Transverse colon (tissue), 4 donors: Measurements from ENCODE around the gene NCAPD2. TPM values are rescaled to one million over a fixed set of nuclear protein-coding genes. Genes with fewer than 3 reads are reported as not detected.
A peak's percentile ranks its signal among the peaks of the same experiment; 100 is the strongest.

ENCODE experiments used
- DNase-seq: peaks from one replicate; pipeline ENCODE4 v3.0.0-alpha.2; 2019
- H3K27ac ChIP-seq, 4 donors: fragments of 200-600 bp; sonication (generic); 2 replicates each; pipeline ENCODE4 v1.5.1; 2016 to 2018; ENCODE audit warnings: inconsistent platforms in 4 of 4
- H3K27me3 ChIP-seq: fragments of 200-600 bp; sonication (generic); 2 replicates; pipeline ENCODE4 v1.5.1; 2017; ENCODE audit warnings: inconsistent platforms
- H3K36me3 ChIP-seq, 4 donors: fragments of 200-600 bp; sonication (generic); 2 replicates each; pipeline ENCODE4 v1.5.1; 2017 to 2019; ENCODE audit warnings: inconsistent platforms in 4 of 4
- H3K4me1 ChIP-seq, 4 donors: fragments of 200-600 bp; sonication (generic); 2 replicates each; pipeline ENCODE4 v1.5.1; 2017 to 2020; ENCODE audit warnings: inconsistent platforms in 4 of 4
- H3K4me3 ChIP-seq, 4 donors: fragments of 200-600 bp; sonication (generic); 1 replicate in 1 of 4; 2 replicates in 3 of 4; pipeline versions ENCODE4 v1.5.1 to v1.6.1; 2017 to 2019; ENCODE audit warnings: inconsistent platforms in 4 of 4
- H3K9me3 ChIP-seq, 2 donors: fragments of 200-600 bp; sonication (generic); 2 replicates each; pipeline ENCODE4 v1.5.1; 2017 to 2019; ENCODE audit warnings: inconsistent platforms in 2 of 2
- EP300 ChIP-seq: sonication (generic); formaldehyde crosslinking; IDR thresholded peaks from one replicate; pipeline ENCODE4 v1.6.1; 2017; ENCODE audit warnings: antibody characterized with exemption, low read depth
- POLR2A ChIP-seq: fragments of 450-650 bp; IDR thresholded peaks from one replicate; pipeline ENCODE4 v1.6.1; 2016; ENCODE audit warnings: antibody characterized with exemption, mild to moderate bottlenecking, moderate library complexity
- POLR2AphosphoS5 ChIP-seq, 3 donors: sonication (generic); formaldehyde crosslinking; IDR thresholded peaks; one replicate each; pipeline ENCODE4 v1.6.1; 2016; ENCODE audit warnings: antibody characterized with exemption in 3 of 3
- WGBS, 2 donors: methylation state at CpG; one replicate each; pipeline ENCODE4 v1.1.5; 2018; ENCODE audit warnings: low coverage in 1 of 2; 5-methylcytosine and 5-hydroxymethylcytosine counted together
- in situ Hi-C, 4 donors: fragments of 200-750 bp; cut with MboI; loops; one replicate each; pipeline versions ENCODE4 v1.15.0 to v1.15.1; 2017; ENCODE audit warnings: low sequenced_read_pairs in 3 of 4, low pct_ligation_motif_present in 1 of 4, low pct_unique_long_range_greater_than_20kb in 1 of 4
- intact Hi-C: fragments of 100-400 bp; cut with DNase I; formaldehyde crosslinking; loops from one replicate; pipeline ENCODE4 v1.15.1; 2023; ENCODE audit warnings: low total_unique reads
- total RNA-seq, 4 donors: library from RNA; depleted of rRNA; stranded (reverse); fragments of >200 nt; gene quantifications; one replicate each; pipeline ENCODE4 v1.1.0, GENCODE V29; 2016
- TF ChIP-seq, protein P1 (sequence below), 5 experiments: fragments of 200-600 bp in 3 of 5; fragments of 450-650 bp in 2 of 5; sonication (generic) in 3 of 5; IDR thresholded peaks; 1 replicate in 2 of 5; 2 replicates in 3 of 5; pipeline ENCODE4 v1.5.1; 2016 to 2017; ENCODE audit warnings: antibody characterized with exemption in 5 of 5, inconsistent platforms in 3 of 5, mild to moderate bottlenecking in 2 of 5, moderate library complexity in 1 of 5

Gene NCAPD2, protein sequence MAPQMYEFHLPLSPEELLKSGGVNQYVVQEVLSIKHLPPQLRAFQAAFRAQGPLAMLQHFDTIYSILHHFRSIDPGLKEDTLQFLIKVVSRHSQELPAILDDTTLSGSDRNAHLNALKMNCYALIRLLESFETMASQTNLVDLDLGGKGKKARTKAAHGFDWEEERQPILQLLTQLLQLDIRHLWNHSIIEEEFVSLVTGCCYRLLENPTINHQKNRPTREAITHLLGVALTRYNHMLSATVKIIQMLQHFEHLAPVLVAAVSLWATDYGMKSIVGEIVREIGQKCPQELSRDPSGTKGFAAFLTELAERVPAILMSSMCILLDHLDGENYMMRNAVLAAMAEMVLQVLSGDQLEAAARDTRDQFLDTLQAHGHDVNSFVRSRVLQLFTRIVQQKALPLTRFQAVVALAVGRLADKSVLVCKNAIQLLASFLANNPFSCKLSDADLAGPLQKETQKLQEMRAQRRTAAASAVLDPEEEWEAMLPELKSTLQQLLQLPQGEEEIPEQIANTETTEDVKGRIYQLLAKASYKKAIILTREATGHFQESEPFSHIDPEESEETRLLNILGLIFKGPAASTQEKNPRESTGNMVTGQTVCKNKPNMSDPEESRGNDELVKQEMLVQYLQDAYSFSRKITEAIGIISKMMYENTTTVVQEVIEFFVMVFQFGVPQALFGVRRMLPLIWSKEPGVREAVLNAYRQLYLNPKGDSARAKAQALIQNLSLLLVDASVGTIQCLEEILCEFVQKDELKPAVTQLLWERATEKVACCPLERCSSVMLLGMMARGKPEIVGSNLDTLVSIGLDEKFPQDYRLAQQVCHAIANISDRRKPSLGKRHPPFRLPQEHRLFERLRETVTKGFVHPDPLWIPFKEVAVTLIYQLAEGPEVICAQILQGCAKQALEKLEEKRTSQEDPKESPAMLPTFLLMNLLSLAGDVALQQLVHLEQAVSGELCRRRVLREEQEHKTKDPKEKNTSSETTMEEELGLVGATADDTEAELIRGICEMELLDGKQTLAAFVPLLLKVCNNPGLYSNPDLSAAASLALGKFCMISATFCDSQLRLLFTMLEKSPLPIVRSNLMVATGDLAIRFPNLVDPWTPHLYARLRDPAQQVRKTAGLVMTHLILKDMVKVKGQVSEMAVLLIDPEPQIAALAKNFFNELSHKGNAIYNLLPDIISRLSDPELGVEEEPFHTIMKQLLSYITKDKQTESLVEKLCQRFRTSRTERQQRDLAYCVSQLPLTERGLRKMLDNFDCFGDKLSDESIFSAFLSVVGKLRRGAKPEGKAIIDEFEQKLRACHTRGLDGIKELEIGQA (N-terminal part only)
- total RNA-seq: 10 to 100 TPM; 18.3 to 20.2 (median 19.2) TPM

DNA sequence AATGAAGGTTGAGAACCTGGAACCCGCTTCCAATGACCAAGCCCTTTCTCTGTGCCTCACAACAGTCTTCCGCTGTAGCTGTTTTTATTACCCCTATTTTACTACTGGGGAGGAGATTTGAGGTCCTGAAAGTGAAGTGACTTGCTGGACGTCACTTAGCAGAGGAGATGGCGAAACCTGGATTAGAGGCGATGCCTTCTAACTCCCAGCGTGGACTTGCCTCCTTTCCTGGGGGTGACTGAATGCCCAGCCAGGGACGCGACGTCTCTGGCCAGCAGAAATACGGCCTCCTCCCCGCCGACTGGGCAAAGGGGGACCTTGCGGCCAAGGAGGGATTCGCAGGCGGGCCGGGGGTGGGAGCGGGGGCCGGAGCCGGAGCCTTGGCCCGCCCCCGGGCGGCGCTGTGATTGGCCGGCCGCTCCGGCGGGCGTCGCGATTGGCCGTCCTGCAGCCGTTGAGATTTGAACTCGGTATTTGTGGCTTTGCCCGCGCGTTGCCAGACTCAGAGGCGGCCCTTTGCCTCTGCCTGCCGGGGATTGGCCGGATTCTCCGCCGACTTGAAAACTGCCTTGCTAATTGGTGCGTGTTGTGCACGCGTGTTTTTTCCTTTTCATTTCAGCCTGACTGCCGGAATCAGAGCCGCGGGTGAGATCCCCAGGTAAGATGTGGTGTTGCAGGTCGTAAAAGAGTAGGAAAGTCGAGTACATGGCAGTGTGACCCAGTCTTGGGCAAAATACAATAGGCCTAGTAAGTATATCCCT, at the start of gene NCAPD2:
Gene NCAPD2 (plus strand): TSS at position 606 of the 761 bp plus-strand sequence. CDS start 997 bp downstream, outside the sequence.
- Histone ChIP-seq H3K4me1 (peaks cover 13 to 27% (median 22%) of the 10 kb centered on the region in 4 donors), H3K4me3 (peak within 1 kb of the TSS; percentile 52 to 87 (median 70)), H3K36me3 (no peaks in the 10 kb centered on the region), H3K27ac (peak within 1 kb of the TSS; percentile 97 to 99 (median 98)), H3K9me3 (no peaks in the 10 kb centered on the region), H3K27me3 (no peaks in the 10 kb centered on the region)
- peak; percentile 96 for DNase-seq
- peak; percentile 6 for TF ChIP-seq POLR2A
- TF ChIP-seq, protein P1, sequence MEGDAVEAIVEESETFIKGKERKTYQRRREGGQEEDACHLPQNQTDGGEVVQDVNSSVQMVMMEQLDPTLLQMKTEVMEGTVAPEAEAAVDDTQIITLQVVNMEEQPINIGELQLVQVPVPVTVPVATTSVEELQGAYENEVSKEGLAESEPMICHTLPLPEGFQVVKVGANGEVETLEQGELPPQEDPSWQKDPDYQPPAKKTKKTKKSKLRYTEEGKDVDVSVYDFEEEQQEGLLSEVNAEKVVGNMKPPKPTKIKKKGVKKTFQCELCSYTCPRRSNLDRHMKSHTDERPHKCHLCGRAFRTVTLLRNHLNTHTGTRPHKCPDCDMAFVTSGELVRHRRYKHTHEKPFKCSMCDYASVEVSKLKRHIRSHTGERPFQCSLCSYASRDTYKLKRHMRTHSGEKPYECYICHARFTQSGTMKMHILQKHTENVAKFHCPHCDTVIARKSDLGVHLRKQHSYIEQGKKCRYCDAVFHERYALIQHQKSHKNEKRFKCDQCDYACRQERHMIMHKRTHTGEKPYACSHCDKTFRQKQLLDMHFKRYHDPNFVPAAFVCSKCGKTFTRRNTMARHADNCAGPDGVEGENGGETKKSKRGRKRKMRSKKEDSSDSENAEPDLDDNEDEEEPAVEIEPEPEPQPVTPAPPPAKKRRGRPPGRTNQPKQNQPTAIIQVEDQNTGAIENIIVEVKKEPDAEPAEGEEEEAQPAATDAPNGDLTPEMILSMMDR (IDR thresholded peaks at IDR 0.05): peak; percentile 28 to 89 (median 47)
- TF ChIP-seq POLR2AphosphoS5 (IDR thresholded peaks at IDR 0.05): no peak
- in situ Hi-C loops: no loop called here
- 0% methylated on average over 2 to 43 of the region's 49 CpGs for WGBS, 2 donors
- intact Hi-C loops: no loop called here

DNA sequence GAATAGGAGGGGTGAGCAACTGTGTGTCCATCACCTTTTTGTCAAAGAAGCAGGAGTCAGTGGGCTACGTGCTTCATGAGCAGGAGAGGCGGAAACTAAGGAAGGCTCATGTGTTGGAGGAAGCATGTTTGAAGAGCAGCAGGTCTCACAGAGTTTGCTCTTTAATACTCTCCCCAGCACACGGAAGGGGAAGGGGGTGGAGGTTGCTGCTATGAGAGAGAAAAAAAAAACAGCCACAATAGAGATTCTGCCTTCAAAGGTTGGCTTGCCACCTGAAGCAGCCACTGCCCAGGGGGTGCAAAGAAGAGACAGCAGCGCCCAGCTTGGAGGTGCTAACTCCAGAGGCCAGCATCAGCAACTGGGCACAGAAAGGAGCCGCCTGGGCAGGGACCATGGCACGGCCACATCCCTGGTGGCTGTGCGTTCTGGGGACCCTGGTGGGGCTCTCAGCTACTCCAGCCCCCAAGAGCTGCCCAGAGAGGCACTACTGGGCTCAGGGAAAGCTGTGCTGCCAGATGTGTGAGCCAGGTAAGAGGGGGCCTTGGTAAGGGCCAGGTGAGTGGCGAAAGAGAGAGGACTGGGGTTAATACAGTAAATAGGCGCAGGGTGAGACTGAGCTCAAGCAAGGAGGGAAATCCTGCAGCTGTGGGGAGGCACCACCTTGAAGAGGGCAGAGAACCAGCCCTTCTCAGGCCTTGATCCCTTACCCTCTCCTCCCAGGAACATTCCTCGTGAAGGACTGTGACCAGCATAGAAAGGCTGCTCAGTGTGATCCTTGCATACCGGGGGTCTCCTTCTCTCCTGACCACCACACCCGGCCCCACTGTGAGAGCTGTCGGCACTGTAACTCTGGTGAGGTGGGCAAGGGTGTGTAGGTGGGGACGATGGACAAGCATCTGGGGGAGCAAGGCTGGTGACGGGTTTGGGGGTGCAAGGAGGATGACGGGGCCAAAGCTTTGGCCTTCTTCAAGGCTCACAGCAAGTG, 48.9 kb upstream of the NCAPD2 start, which contains the start of gene CD27:
Gene CD27 (plus strand): TSS at position 252 of the 985 bp plus-strand sequence. CDS start 141 bp downstream, at position 393.
- intact Hi-C loops (no loop called here), in situ Hi-C loops (loop anchor here in 1 of 4 donors (25.0 kb wide), 1 partner anchor 92 kb away; the partner anchor contains the start of gene GAPDH)
- no peaks in the 10 kb centered on the region for H3K27me3 ChIP-seq
- peak within 1 kb of the TSS in 3 of 4 donors; percentile 5 to 36 (median 14) for H3K4me3 ChIP-seq
- H3K9me3 ChIP-seq: no peaks in the 10 kb centered on the region
- 77 to 90% methylated on average over 6 to 16 of the region's 16 CpGs for WGBS, 2 donors
- DNase-seq: no peak
- H3K27ac ChIP-seq: peak within 1 kb of the TSS; percentile 54 to 81 (median 64)
- no peaks in the 10 kb centered on the region for H3K36me3 ChIP-seq
- TF ChIP-seq POLR2A (peak; percentile 23), EP300 (no peak), POLR2AphosphoS5 (IDR thresholded peaks at IDR 0.05) (peak in 1 of 3 donors; percentile 47)
- TF ChIP-seq, protein P1 (IDR thresholded peaks at IDR 0.05): no peak
- peaks cover 0 to 4% (median 3%) of the 10 kb centered on the region in 4 donors for H3K4me1 ChIP-seq
